HL-60 (cell line): ENCODE measurements around the gene SMCO2.

ENCODE experiments used
- DNase-seq, 2 experiments: peaks; one replicate each; pipeline ENCODE4 v3.0.0-alpha.2; 2010 to 2020; ENCODE audit warnings: low read depth in 1 of 2, low spot score in 1 of 2
- H3K27ac ChIP-seq: fragments of 250-450 bp; sonication (Bioruptor Pico); replicated peaks from 2 replicates; pipeline ENCODE4 v1.5.1; 2020; ENCODE audit warnings: mild to moderate bottlenecking, moderate library complexity
- H3K27me3 ChIP-seq: fragments of 250-450 bp; sonication (Bioruptor Pico); 2 replicates; pipeline ENCODE4 v1.5.1; 2021; ENCODE audit warnings: mild to moderate bottlenecking, moderate library complexity; ENCODE audit not compliant: insufficient read depth, poor library complexity, severe bottlenecking
- H3K4me3 ChIP-seq: replicated peaks from 2 replicates; pipeline ENCODE4 v1.5.1; 2011; ENCODE audit warnings: mild to moderate bottlenecking, control low read depth, low read length; ENCODE audit not compliant: insufficient read depth
- CTCF ChIP-seq: IDR thresholded peaks from one replicate; pipeline ENCODE4 v1.5.1; 2011; ENCODE audit warnings: low read length, control low read depth, inconsistent platforms; ENCODE audit not compliant: insufficient read depth
- GABPA ChIP-seq: IDR thresholded peaks from 2 replicates; pipeline ENCODE4 v1.6.1; 2012; ENCODE audit warnings: low read depth
- POLR2AphosphoS5 ChIP-seq: IDR thresholded peaks from 2 replicates; pipeline ENCODE4 v1.6.1; 2012; ENCODE audit warnings: low read depth
- SPI1 ChIP-seq: IDR thresholded peaks from 2 replicates; pipeline ENCODE4 v1.6.1; 2012; ENCODE audit warnings: low read depth, mild to moderate bottlenecking, borderline replicate concordance
- TF ChIP-seq, protein P1 (sequence below): IDR thresholded peaks from 2 replicates; pipeline ENCODE4 v1.6.1; 2012; ENCODE audit warnings: low read depth; ENCODE audit not compliant: insufficient replicate concordance

Gene SMCO2

GRCh38 chr12:27498149-27498548, 51.6 kb downstream of the SMCO2 start:
- TF ChIP-seq SPI1 = no peak
- TF ChIP-seq POLR2AphosphoS5 = no peak
- TF ChIP-seq, protein P1, sequence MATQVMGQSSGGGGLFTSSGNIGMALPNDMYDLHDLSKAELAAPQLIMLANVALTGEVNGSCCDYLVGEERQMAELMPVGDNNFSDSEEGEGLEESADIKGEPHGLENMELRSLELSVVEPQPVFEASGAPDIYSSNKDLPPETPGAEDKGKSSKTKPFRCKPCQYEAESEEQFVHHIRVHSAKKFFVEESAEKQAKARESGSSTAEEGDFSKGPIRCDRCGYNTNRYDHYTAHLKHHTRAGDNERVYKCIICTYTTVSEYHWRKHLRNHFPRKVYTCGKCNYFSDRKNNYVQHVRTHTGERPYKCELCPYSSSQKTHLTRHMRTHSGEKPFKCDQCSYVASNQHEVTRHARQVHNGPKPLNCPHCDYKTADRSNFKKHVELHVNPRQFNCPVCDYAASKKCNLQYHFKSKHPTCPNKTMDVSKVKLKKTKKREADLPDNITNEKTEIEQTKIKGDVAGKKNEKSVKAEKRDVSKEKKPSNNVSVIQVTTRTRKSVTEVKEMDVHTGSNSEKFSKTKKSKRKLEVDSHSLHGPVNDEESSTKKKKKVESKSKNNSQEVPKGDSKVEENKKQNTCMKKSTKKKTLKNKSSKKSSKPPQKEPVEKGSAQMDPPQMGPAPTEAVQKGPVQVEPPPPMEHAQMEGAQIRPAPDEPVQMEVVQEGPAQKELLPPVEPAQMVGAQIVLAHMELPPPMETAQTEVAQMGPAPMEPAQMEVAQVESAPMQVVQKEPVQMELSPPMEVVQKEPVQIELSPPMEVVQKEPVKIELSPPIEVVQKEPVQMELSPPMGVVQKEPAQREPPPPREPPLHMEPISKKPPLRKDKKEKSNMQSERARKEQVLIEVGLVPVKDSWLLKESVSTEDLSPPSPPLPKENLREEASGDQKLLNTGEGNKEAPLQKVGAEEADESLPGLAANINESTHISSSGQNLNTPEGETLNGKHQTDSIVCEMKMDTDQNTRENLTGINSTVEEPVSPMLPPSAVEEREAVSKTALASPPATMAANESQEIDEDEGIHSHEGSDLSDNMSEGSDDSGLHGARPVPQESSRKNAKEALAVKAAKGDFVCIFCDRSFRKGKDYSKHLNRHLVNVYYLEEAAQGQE = no peak
- no peak for TF ChIP-seq CTCF
- no peak for TF ChIP-seq GABPA
- H3K27me3 ChIP-seq = no peaks in the 10 kb centered on the region
- H3K4me3 ChIP-seq = no peak overlapping the region
- DNase-seq = no peak
- H3K27ac ChIP-seq = no peak overlapping the region

GRCh38 chr12:27498761-27499160, 52.2 kb downstream of the SMCO2 start:
- peak in 1 of 2 experiments; percentile 43 for DNase-seq

GRCh38 chr12:27499377-27499776, 52.8 kb downstream of the SMCO2 start:
- no peak for DNase-seq
- no peak overlapping the region for H3K27ac ChIP-seq
- TF ChIP-seq CTCF = no peak
- no peak for TF ChIP-seq GABPA
- TF ChIP-seq, protein P1 = no peak
- no peak for TF ChIP-seq POLR2AphosphoS5
- no peak for TF ChIP-seq SPI1
- H3K27me3 ChIP-seq = no peaks in the 10 kb centered on the region
- no peak overlapping the region for H3K4me3 ChIP-seq

More at GRCh38 chr12:27498761-27499160, 52.2 kb downstream of the SMCO2 start:
- TF ChIP-seq GABPA (no peak), POLR2AphosphoS5 (no peak), CTCF (no peak), SPI1 (no peak)
- TF ChIP-seq, protein P1 = no peak
- H3K27me3 ChIP-seq = no peaks in the 10 kb centered on the region
- H3K27ac ChIP-seq = no peak overlapping the region
- no peak overlapping the region for H3K4me3 ChIP-seq
